ENCODE results near the gene CLEC18B.
A peak's percentile ranks its signal among the peaks of the same experiment; 100 is the strongest.
"Not testable (repeated sequence)": the region's sequence is repeated elsewhere in the genome, so short reads cannot be mapped to it uniquely, and the experiment has no call there.

The CLEC18B gene

GRCh38 chr16:74423721-74424120, 2.4 kb upstream of the CLEC18B start:
- not testable (repeated sequence) for H3K36me3 ChIP-seq (ENCODE audit: insufficient read depth, low read length); H3K9me3 ChIP-seq (ENCODE audit: control insufficient read depth, insufficient read depth, low read length); H3K9ac ChIP-seq (ENCODE audit: low read depth, low read length); H3K4me1 ChIP-seq (ENCODE audit: insufficient read depth, low read length)

- not testable (repeated sequence) for H3K9ac ChIP-seq (ENCODE audit: low read depth, low read length); H3K36me3 ChIP-seq (ENCODE audit: insufficient read depth, low read length); H3K4me1 ChIP-seq (ENCODE audit: insufficient read depth, low read length); H3K9me3 ChIP-seq (ENCODE audit: control insufficient read depth, insufficient read depth, low read length)
These were observed 808 bp upstream of the CLEC18B start for GRCh38 chr16:74422086-74422485.

- H3K9me3 ChIP-seq (ENCODE audit: control insufficient read depth, insufficient read depth, low read length); H3K4me1 ChIP-seq (ENCODE audit: insufficient read depth, low read length); H3K9ac ChIP-seq (ENCODE audit: low read depth, low read length); H3K36me3 ChIP-seq (ENCODE audit: insufficient read depth, low read length): not testable (repeated sequence)
These were observed 156 bp upstream of the CLEC18B start for GRCh38 chr16:74421482-74421785.

DNA sequence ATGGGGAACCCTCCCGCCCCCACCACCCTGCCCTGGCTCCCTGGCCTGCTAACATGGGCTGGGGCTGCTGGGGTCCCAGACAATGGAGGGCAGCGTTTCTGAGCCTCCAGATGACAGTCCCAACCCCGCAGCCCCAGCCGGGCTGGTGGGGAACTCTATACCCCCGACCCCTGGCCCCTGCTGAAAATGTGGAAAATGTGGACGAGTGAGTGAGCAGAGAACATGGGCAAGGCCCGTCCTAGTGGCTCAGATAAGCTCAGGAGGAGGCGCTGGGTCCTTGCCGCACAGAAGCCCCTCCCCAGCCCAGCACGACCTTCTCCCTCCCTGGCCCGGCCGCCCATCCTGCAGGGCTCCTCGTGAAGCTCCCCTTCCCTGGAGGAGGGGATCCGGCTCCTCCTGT, 1.5 kb downstream of the CLEC18B start:
- H3K36me3 ChIP-seq (ENCODE audit: insufficient read depth, low read length); H3K9ac ChIP-seq (ENCODE audit: low read depth, low read length); H3K9me3 ChIP-seq (ENCODE audit: control insufficient read depth, insufficient read depth, low read length); H3K4me1 ChIP-seq (ENCODE audit: insufficient read depth, low read length): not testable (repeated sequence)

DNA sequence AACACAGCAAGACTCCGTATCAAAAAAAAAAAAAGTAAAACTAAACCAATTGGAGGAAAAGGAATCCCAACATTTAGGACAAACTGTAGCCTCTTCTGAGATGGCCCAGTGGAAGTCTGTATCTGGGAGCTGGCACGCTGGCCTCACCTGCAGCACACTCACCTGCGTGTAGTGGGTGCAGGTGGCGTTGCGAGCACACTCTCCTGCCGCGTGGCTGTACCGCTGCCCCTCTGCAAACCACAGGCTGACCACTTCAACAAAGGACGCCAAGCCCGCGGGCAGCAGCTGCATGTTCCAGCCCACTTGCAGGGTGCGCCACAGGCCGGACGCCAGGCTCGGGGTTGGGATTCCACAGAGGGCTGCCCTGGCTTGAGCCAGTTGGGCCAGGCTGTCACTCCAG, 3.4 kb downstream of the CLEC18B start:
- H3K36me3 ChIP-seq (ENCODE audit: insufficient read depth, low read length) = not testable (repeated sequence)

DNA sequence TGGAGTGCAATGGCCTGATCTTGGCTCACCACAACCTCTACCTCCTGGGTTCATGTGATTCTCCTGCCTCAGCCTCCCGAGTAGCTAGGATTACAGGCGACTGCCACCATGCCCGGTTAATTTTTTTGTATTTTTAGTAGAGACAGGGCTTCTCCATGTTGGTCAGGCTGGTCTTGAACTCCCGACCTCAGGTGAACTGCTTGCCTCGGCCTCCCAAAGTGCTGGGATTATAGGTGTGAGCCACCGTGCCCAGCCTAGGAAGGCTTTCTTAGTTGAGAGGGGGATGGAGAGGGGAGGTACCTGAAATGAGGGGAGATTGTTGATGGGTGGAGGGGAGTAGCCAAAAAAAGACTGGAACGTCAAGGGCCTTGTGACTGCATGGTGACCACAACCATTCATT, 7.4 kb downstream of the CLEC18B start:
- not testable (repeated sequence) for H3K9ac ChIP-seq (ENCODE audit: low read depth, low read length); H3K36me3 ChIP-seq (ENCODE audit: insufficient read depth, low read length); H3K4me1 ChIP-seq (ENCODE audit: insufficient read depth, low read length); H3K9me3 ChIP-seq (ENCODE audit: control insufficient read depth, insufficient read depth, low read length)

More for the DNA sequence above, 3.4 kb downstream of the CLEC18B start:
- not testable (repeated sequence) for H3K9ac ChIP-seq (ENCODE audit: low read depth, low read length); H3K9me3 ChIP-seq (ENCODE audit: control insufficient read depth, insufficient read depth, low read length); H3K4me1 ChIP-seq (ENCODE audit: insufficient read depth, low read length)

GRCh38 chr16:74413485-74413884, 7.8 kb downstream of the CLEC18B start:
- H3K4me1 ChIP-seq (ENCODE audit: insufficient read depth, low read length); H3K9ac ChIP-seq (ENCODE audit: low read depth, low read length); H3K9me3 ChIP-seq (ENCODE audit: control insufficient read depth, insufficient read depth, low read length); H3K36me3 ChIP-seq (ENCODE audit: insufficient read depth, low read length): not testable (repeated sequence)

DNA sequence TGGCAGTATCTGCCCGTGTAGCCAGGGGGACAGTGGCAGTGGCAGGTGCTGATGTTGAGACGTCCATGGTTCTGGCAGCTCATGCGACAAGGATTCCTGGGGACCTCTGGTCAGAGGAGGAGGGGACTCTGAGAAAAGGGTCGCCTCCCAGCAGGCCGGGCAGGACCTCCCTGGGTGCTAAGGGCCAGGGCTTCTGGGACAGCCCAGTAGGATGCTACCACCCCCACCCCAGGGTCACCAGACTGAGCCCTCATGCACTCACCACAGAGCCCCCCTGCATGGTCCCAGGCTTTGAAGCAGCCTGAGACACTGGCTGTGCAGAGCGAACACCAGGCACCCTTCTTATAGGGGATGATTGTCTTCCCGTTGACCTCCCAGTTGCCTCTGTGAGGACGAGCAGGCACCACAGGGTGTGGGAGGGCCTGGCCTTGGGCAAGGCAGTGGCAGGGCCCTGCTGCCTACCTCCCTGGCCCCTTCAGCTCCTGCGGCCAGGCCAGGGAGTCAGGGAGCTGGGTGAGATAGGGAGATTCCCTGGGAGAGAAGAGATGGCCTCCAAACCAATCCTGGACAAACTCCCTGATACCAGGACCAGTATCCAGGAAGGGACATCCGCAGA, 8.4 kb downstream of the CLEC18B start:
- H3K4me1 ChIP-seq (ENCODE audit: insufficient read depth, low read length); H3K9ac ChIP-seq (ENCODE audit: low read depth, low read length); H3K9me3 ChIP-seq (ENCODE audit: control insufficient read depth, insufficient read depth, low read length); H3K36me3 ChIP-seq (ENCODE audit: insufficient read depth, low read length): not testable (repeated sequence)

DNA sequence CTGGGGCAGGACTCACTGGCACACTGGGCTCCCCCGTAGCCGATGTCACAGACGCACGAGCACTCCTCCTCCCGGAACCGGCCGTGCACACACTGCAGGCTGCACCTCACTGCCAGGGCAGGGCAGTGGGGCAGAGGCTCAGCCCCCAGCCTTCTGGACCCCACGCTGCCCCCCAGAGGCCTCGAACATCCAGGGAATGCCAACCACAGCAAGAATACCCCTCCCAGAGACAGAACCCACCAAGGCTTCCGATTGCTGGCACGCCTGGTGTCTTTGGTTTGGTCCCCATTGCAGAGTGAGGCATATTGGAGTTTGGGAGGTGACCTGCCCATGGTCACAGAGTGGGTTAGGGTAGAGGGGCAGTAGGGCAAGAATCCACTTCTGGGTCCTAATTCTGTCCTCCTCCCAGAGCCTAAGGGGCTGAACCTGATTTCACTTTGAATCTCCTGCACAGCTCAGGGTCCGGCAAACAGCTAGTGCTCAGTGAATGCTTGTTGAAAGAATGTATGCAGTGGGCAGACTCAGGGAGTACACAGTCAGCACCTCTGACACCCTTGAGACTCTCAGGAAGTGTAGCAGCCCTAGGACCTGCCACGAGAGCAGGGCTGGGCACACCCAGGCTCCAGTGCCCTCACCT, 9.0 kb downstream of the CLEC18B start:
- not testable (repeated sequence) for H3K9ac ChIP-seq (ENCODE audit: low read depth, low read length); H3K4me1 ChIP-seq (ENCODE audit: insufficient read depth, low read length); H3K36me3 ChIP-seq (ENCODE audit: insufficient read depth, low read length); H3K9me3 ChIP-seq (ENCODE audit: control insufficient read depth, insufficient read depth, low read length)

- not testable (repeated sequence) for H3K36me3 ChIP-seq (ENCODE audit: insufficient read depth, low read length); H3K4me1 ChIP-seq (ENCODE audit: insufficient read depth, low read length); H3K9me3 ChIP-seq (ENCODE audit: control insufficient read depth, insufficient read depth, low read length); H3K9ac ChIP-seq (ENCODE audit: low read depth, low read length)
These were observed 10.3 kb downstream of the CLEC18B start for GRCh38 chr16:74410981-74411380.

DNA sequence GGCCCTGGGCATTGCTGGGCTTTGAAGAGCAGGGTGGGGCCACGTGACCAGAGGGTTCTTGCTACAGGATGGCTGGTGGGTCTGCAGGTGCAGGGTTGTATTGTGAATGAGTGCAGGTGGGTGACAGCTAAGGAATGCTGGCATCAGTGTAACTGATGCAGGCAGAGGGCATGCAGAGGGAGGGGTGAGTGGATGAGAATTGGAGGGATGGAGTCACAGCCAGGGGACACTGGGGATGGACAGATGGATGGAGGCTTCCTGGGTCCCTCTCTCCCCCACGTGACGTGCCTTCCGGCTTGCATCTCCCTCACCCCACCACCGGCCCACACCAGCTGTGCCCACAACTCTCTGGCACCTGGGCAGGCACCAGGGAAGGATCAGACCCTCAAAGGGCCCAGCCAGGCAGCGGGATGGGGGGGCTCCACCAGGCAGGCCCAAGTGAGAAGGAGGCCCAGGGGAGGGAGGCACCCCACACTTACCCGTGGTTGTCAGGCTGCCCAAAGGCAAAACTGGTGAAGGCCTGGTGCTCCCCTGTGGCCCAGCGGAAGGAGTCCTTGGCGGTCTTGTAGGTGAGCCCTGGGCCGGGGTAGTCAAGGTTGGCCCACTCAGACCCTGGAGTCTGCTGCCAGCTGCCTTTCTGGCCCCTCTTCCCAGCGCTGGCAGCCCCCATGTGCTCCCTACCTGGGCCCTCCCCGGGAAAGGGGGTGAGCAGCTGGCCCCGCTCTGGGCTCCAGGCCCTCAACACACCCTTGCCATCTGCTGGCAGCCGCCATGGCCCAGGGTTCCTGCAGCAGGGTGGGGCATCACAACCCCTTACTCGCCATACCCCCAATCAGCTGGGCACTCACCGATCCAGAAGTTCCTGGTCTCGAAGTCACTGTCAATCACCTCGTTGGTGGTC, 11.0 kb downstream of the CLEC18B start:
- H3K36me3 ChIP-seq (ENCODE audit: insufficient read depth, low read length); H3K4me1 ChIP-seq (ENCODE audit: insufficient read depth, low read length); H3K9me3 ChIP-seq (ENCODE audit: control insufficient read depth, insufficient read depth, low read length); H3K9ac ChIP-seq (ENCODE audit: low read depth, low read length): not testable (repeated sequence)

- not testable (repeated sequence) for H3K9me3 ChIP-seq (ENCODE audit: control insufficient read depth, insufficient read depth, low read length); H3K36me3 ChIP-seq (ENCODE audit: insufficient read depth, low read length); H3K9ac ChIP-seq (ENCODE audit: low read depth, low read length); H3K4me1 ChIP-seq (ENCODE audit: insufficient read depth, low read length)
These were observed 11.9 kb downstream of the CLEC18B start for GRCh38 chr16:74409185-74409981.

GRCh38 chr16:74407362-74407705, 13.9 kb downstream of the CLEC18B start:
- peak overlapping the region; percentile 24; the same call in 1 of the 2 replicates for H3K9ac ChIP-seq (ENCODE audit: low read depth, low read length)
- not testable (repeated sequence) for H3K4me1 ChIP-seq (ENCODE audit: insufficient read depth, low read length); H3K36me3 ChIP-seq (ENCODE audit: insufficient read depth, low read length); H3K9me3 ChIP-seq (ENCODE audit: control insufficient read depth, insufficient read depth, low read length)

DNA sequence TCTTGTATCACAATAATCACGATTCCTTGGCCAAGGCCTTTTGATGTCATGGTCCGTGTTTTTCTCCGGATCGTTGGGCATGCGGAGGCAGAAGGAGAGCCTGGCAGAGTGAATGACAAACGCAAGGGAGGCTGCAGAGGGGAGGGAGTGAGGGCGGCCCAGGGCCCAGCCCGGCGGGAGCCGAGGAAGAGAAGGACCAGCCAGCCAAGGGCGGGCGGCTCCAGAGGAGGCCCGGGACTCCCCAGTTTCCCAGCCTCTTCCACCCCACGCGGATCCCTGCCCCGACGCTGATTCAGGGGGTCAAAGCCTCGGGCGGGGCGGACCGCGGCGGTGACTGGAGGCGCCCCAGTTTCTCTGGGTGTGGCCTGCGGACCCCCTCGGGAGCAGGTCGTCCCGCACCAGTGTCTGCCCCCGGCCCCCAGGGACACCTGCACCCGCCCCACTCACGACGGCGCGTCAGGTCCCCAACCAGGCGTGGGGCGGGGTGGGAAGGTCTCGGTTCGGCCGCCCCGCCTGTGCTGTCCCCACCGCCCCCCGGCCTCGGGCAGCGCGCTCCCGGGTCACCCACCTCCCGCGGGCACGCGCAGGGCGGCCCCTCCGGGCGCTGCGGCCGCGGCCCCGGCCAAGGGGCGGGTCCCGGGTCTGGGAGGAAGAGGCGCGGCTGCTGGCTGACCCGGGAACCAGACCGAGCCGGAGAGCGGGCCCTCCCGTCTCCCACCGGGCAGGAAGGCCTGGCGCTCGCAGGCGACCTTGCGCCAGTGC, 14.5 kb downstream of the CLEC18B start:
- not testable (repeated sequence) for H3K36me3 ChIP-seq (ENCODE audit: insufficient read depth, low read length); H3K9me3 ChIP-seq (ENCODE audit: control insufficient read depth, insufficient read depth, low read length); H3K4me1 ChIP-seq (ENCODE audit: insufficient read depth, low read length)
- H3K9ac ChIP-seq (ENCODE audit: low read depth, low read length) = peak overlapping the region; percentile 24; the same call in 1 of the 2 replicates
